ENCODE measurements around the gene MMP24.

DNA sequence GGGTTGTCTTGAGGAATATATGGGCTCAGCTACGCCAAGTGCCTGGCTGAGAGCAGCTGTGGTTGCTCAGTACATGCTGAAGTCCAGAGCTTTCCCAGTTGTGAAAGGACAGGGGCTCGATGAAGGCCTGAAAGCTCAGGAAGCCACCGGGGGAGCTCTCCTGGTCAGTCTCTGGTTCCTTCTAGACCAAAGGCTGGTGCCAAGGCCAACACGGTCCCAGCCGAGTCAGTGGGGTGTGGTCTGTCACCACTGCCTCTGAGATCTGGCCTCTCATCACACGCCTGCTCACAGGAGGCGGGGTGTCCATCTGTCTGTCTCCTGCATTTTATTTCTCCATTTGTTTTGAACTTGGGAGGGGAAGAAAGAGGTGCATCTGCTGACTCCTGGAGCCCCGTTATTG lies 70.7 kb downstream of the MMP24 start:
- TF ChIP-seq, protein P1, sequence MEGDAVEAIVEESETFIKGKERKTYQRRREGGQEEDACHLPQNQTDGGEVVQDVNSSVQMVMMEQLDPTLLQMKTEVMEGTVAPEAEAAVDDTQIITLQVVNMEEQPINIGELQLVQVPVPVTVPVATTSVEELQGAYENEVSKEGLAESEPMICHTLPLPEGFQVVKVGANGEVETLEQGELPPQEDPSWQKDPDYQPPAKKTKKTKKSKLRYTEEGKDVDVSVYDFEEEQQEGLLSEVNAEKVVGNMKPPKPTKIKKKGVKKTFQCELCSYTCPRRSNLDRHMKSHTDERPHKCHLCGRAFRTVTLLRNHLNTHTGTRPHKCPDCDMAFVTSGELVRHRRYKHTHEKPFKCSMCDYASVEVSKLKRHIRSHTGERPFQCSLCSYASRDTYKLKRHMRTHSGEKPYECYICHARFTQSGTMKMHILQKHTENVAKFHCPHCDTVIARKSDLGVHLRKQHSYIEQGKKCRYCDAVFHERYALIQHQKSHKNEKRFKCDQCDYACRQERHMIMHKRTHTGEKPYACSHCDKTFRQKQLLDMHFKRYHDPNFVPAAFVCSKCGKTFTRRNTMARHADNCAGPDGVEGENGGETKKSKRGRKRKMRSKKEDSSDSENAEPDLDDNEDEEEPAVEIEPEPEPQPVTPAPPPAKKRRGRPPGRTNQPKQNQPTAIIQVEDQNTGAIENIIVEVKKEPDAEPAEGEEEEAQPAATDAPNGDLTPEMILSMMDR (IDR thresholded peaks at IDR 0.05), result no peak
- no peak for TF ChIP-seq EP300 (IDR thresholded peaks at IDR 0.05)

Data from tibial nerve (tissue), 4 donors.